ENCODE data around the gene PRLH. TPM values are rescaled to one million over a fixed set of nuclear protein-coding genes. Genes with fewer than 3 reads are reported as not detected.

Gene PRLH
- total RNA-seq, 4 donors from 2014 or later = not detected

DNA sequence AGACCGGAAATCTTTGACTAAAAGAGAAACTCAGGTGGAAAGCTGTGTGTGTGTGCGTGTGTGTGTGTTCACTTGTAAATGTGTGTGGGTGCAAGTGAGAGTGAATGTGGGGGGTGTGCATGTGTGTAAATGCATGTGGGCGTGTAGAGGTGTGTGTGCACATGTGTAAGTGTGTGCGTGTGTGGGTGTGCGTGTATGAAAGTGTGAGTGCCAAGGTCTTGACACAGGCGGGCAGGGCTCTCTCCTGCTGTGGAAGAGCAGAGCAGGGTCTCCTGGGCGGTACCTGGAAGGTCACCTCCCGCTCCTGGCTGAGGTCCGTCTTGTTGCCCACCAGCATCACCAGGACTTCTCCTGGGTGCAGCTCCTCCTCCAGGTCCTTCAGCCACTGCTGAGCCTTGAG lies 10.6 kb downstream of the PRLH start:
- H3K27me3 ChIP-seq = no peaks in the 10 kb centered on the region
- H3K4me3 ChIP-seq = no peak overlapping the region
- no peaks in the 10 kb centered on the region for H3K36me3 ChIP-seq
- H3K27ac ChIP-seq = no peak overlapping the region
- no peak for ATAC-seq
- TF ChIP-seq, protein P1, sequence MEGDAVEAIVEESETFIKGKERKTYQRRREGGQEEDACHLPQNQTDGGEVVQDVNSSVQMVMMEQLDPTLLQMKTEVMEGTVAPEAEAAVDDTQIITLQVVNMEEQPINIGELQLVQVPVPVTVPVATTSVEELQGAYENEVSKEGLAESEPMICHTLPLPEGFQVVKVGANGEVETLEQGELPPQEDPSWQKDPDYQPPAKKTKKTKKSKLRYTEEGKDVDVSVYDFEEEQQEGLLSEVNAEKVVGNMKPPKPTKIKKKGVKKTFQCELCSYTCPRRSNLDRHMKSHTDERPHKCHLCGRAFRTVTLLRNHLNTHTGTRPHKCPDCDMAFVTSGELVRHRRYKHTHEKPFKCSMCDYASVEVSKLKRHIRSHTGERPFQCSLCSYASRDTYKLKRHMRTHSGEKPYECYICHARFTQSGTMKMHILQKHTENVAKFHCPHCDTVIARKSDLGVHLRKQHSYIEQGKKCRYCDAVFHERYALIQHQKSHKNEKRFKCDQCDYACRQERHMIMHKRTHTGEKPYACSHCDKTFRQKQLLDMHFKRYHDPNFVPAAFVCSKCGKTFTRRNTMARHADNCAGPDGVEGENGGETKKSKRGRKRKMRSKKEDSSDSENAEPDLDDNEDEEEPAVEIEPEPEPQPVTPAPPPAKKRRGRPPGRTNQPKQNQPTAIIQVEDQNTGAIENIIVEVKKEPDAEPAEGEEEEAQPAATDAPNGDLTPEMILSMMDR (IDR thresholded peaks at IDR 0.05) = no peak
- TF ChIP-seq POLR2A (IDR thresholded peaks at IDR 0.05) = no peak
- TF ChIP-seq EP300 (IDR thresholded peaks at IDR 0.05) = no peak
- no peak for TF ChIP-seq POLR2AphosphoS5 (IDR thresholded peaks at IDR 0.05)
- peaks cover 0 to 38% (median 9%) of the 10 kb centered on the region in 3 donors for H3K4me1 ChIP-seq
- H3K9me3 ChIP-seq = no peaks in the 10 kb centered on the region
- 79 to 91% methylated on average over 6 to 7 of the region's 9 CpGs for WGBS, 2 donors (ENCODE audit: low coverage in 1 of 2)

DNA sequence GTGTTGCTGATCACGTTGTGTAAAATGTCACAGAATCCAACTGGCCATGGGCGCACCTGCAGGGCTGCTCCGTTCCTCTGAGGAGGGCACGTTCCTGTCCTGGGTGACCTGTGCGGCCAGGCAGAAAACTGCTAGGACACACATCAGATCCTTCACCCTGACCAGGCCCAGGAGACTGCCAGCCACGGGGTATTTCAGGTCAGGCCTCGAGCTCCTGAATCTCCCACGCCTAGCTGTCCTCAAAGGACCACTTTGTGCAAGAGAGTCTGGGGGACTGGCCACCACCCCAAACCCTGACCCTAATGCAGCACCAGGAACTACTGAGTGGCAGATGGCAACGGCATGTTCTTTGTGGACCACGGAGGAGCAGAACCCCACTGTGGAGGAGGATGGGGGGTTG lies 11.1 kb downstream of the PRLH start:
- no peak overlapping the region for H3K4me3 ChIP-seq
- no peak overlapping the region for H3K27ac ChIP-seq
- TF ChIP-seq EP300 (IDR thresholded peaks at IDR 0.05) = no peak
- TF ChIP-seq POLR2A (IDR thresholded peaks at IDR 0.05) = no peak
- TF ChIP-seq, protein P1 (IDR thresholded peaks at IDR 0.05) = no peak
- TF ChIP-seq POLR2AphosphoS5 (IDR thresholded peaks at IDR 0.05) = no peak
- no peaks in the 10 kb centered on the region for H3K36me3 ChIP-seq
- peaks cover 0 to 38% (median 10%) of the 10 kb centered on the region in 3 donors for H3K4me1 ChIP-seq
- H3K9me3 ChIP-seq = no peaks in the 10 kb centered on the region
- 67% methylated on average over 1 of the region's 10 CpGs; no CpG with 5 or more reads in 1 of the 2 donors for WGBS, 2 donors (ENCODE audit: low coverage in 1 of 2)
- no peaks in the 10 kb centered on the region for H3K27me3 ChIP-seq
- ATAC-seq = no peak

DNA sequence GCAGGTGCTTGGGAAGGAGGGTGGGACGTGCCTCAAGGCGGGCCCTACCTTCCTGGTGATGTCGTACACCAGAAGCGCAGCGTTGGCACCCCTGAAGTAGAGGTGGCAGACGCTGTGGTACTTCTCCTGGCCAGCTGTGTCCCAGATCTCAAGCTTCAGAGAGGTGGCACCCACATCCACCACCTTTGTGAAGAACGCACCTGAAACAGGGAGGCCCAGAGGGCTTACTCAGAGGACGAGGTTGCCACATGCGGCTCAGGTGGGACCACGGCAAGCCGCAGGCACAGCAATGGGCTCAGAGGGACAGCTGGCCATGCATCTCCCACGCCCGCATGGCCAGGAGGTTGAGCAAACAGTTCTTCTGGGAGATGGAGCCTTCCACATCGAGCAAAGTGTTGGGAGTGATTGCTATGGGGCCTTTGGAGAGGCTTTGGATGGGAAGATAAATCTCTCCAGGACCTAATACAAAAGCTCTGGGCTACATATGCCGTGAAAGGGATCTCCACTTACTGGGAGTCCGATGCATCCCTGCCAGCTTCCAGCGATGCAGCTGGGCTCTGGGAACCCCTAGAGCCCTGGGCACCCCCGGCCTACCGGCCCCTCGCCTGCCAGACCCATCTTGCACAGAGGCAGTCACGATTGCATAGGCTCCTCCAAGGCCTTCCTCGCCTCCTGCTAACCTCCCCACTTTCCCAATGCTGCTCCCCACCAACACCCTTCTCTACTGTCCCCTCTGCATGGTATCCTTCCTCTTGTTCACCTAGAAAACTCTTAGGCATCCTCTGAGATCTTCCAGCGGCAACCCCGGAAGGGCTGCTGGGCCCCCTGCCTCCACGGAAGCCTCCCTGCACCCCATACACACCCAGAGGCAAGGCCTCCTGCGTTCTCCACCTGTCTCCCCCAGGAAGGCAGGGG lies 11.8 kb downstream of the PRLH start:
- TF ChIP-seq, protein P1 (IDR thresholded peaks at IDR 0.05) = no peak
- TF ChIP-seq POLR2AphosphoS5 (IDR thresholded peaks at IDR 0.05) (no peak), EP300 (IDR thresholded peaks at IDR 0.05) (no peak), POLR2A (IDR thresholded peaks at IDR 0.05) (no peak)
- no peaks in the 10 kb centered on the region for H3K27me3 ChIP-seq
- WGBS, 2 donors (ENCODE audit: low coverage in 1 of 2) = 82 to 100% methylated on average over 1 to 9 of the region's 26 CpGs

DNA sequence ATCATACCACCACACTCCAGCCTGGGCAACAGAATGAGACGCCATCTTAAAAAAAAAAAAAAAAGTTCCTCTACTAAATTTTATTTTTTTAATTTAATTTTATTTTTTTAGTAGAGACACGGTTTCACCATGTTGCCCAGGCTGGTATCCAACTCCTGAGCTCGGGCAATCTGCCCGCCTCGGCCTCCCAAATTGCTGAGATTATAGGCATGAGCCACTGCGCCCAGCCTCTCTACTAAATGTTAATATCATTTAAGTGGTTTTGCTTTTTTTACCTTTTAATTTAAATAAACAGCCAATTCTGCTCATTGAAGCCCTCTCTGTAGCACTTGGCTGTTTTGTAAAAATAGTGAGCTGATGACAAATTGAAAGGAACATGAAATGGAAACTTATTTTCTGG lies 15.0 kb downstream of the PRLH start:
- no peak for ATAC-seq
- Histone ChIP-seq H3K36me3 (no peaks in the 10 kb centered on the region), H3K27me3 (no peaks in the 10 kb centered on the region), H3K27ac (peak overlapping the region in 2 of 4 donors; percentile 71 to 82), H3K4me1 (peaks cover 0 to 24% (median 8%) of the 10 kb centered on the region in 3 donors), H3K9me3 (no peaks in the 10 kb centered on the region), H3K4me3 (peak overlapping the region in 1 of 2 donors; percentile 36)
- TF ChIP-seq POLR2A (IDR thresholded peaks at IDR 0.05) (no peak), EP300 (IDR thresholded peaks at IDR 0.05) (no peak), POLR2AphosphoS5 (IDR thresholded peaks at IDR 0.05) (no peak)
- TF ChIP-seq, protein P1 (IDR thresholded peaks at IDR 0.05) = no peak
- 61 to 76% methylated on average over 6 of the region's 6 CpGs for WGBS, 2 donors (ENCODE audit: low coverage in 1 of 2)

More for the DNA sequence above, 11.8 kb downstream of the PRLH start:
- H3K9me3 ChIP-seq = no peaks in the 10 kb centered on the region
- no peak overlapping the region for H3K4me3 ChIP-seq
- no peaks in the 10 kb centered on the region for H3K36me3 ChIP-seq
- no peak overlapping the region for H3K27ac ChIP-seq
- no peak for ATAC-seq
- H3K4me1 ChIP-seq = peaks cover 0 to 41% (median 10%) of the 10 kb centered on the region in 3 donors

All from gastroesophageal sphincter (tissue), 4 donors.